Endothelial cell of hepatic sinusoid (primary cell): ENCODE results near the gene VKORC1L1.
"Not testable (repeated sequence)": the region's sequence is repeated elsewhere in the genome, so short reads cannot be mapped to it uniquely, and the experiment has no call there.

ENCODE experiments used
- in situ Hi-C: cut with HindIII; loops from 2 replicates; pipeline ENCODE4 v1.10.0; 2017; ENCODE audit warnings: low sequenced_read_pairs

The VKORC1L1 gene

DNA sequence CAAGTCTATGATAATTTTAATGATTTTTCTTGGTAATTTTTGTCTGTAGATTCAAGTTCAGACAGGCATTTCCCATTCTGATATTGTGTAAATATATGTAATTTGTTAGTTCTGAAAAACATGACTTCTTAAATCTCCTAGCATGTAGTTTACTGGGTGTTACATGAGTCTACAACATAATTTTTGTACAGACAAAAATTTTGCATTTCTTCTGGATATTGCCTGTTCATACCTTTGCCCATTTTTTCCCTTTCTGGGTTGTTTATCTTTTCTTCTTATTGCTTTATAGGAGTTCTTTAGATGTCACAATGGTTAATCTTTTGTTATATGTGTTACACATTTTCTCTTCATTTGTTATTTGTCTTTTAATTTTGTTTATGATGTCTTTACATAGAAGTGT is 12.1 kb downstream of the VKORC1L1 start:
- in situ Hi-C loops: not testable (repeated sequence)

- in situ Hi-C loops: not testable (repeated sequence)
Measured at GRCh38 chr7:65885533-65885932, 12.7 kb downstream of the VKORC1L1 start.

- in situ Hi-C loops: not testable (repeated sequence)
Measured at GRCh38 chr7:65888434-65889156, 15.7 kb downstream of the VKORC1L1 start.

GRCh38 chr7:65889722-65890121 is 16.8 kb downstream of the VKORC1L1 start:
- in situ Hi-C loops: not testable (repeated sequence)

GRCh38 chr7:65892161-65892560 is 19.3 kb downstream of the VKORC1L1 start:
- in situ Hi-C loops: no loop called here

DNA sequence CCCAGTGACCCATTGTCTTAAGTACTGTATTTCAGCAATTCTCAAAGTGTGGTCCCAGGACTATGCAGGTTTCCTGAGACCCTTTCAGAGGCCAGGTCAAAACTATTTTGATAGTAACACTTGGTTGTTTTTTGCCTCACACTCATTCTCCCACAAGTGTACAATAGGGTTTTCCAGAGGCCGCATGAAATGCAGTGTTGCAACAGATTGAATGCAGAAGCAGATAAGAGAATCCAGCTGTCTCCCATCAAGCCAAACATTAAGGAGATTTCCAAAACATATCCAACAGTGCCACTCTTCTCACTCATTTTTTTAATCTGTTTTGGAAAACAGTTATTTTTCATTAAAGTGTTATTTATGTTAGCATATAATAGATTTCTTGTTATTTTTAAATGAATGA is 20.0 kb downstream of the VKORC1L1 start:
- in situ Hi-C loops: no loop called here

DNA sequence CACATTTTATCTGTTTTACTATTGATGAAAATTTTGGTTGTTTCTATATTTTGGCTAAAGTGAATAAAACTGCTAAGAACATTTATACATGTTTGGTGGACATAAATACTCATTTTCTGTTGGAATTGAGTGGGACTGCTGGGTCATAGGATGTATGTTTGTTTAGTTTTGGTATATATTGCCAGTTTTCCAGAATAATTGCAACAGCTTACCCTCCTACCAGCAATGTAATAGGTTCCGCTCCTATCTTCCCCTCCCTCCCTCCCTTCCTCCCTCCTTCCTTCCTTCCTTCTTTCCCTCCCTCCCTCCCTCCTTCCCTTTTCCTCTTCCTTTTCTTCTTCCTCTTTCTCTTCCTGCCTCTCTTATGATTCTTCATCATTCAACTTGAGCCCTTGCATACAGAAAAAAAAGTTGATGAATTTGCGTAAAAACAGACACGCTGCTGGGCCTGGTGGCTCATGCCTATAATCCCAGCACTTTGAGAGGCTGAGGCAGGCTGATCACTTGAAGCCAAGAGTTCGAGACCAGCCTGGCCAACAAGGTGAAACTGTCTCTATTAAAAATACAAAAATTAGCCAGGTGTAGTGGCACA is 23.5 kb downstream of the VKORC1L1 start:
- in situ Hi-C loops: no loop called here

DNA sequence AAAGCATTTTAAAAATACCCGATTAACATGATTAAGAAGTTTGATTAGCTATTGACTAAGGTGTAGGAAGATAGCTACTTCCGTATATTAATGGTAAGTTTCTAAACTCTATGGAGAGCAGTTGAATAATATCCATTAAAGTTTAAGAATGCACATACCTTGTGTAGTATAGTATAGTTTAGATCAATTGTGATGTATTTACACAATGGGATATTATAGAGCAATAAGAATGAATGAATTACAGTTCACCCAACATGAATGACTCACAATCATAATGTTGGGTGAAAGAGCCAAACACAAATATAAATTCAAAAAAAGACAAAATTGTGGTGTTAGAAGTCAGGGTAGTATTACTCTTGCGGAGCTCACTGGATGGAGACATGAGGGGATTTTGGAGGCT is 24.4 kb downstream of the VKORC1L1 start:
- in situ Hi-C loops: not testable (repeated sequence)

- in situ Hi-C loops: not testable (repeated sequence)
Measured at GRCh38 chr7:65898677-65899447, 26.0 kb downstream of the VKORC1L1 start.

- in situ Hi-C loops: no loop called here
Measured at GRCh38 chr7:65902306-65902705, 29.4 kb downstream of the VKORC1L1 start.

GRCh38 chr7:65907501-65908198 is 34.8 kb downstream of the VKORC1L1 start:
- in situ Hi-C loops: no loop called here

DNA sequence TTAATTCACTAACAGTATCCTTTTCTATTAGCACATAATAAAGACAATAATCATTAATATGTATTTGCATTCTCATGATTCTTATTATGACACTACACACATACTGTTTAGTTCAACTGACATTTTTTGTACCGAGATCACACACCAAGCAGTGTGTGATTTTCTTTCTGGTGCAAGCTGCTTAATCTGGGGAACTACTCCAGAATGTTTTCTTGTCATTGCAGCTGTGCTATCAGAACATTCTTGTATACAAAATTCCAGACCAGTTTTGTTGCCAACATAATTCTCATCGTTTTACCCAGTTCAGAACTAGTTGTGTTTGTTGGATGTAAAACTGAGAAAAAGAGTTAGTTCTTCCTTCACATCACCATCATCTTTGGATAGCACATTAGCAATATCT is 37.4 kb downstream of the VKORC1L1 start:
- in situ Hi-C loops: no loop called here

GRCh38 chr7:65912237-65912636 is 39.4 kb downstream of the VKORC1L1 start:
- in situ Hi-C loops: no loop called here

DNA sequence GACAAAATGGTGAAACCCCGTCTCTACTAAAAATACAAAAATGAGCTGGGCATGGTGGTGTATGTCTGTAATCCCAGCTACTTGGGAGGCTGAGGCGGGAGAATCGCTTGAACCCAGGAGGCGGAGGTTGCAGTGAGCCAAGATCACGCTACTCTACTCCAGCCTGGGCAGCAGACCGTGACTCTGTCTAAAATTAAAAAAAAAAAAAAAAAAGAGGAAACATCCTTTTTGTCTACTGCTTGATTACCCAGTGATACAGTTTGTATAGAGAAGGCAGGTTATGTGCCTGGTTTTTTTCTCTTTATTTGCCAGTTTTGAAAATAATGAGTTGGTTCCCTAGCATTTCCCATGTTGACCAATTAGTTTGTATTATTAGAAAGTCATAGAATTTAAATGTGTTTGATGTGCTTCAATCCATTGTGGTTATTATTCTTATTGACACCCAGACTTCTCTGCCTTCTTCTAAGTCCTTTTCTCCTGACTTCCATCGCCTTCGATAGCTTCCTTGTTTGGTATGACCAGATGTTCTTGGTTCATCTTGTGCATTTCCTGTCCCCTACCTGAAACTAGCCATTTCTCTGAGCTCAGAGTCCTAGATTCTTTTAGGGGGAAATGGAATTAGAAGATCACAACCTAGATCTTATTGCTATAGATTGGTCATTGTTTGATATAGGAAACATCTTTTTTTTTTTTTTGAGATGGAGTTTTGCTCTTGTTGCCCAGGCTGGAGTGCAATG is 43.2 kb downstream of the VKORC1L1 start:
- in situ Hi-C loops: no loop called here

- in situ Hi-C loops: no loop called here
Measured at GRCh38 chr7:65923316-65923715, 50.4 kb downstream of the VKORC1L1 start.

GRCh38 chr7:65924193-65924592 is 51.3 kb downstream of the VKORC1L1 start:
- in situ Hi-C loops: no loop called here

DNA sequence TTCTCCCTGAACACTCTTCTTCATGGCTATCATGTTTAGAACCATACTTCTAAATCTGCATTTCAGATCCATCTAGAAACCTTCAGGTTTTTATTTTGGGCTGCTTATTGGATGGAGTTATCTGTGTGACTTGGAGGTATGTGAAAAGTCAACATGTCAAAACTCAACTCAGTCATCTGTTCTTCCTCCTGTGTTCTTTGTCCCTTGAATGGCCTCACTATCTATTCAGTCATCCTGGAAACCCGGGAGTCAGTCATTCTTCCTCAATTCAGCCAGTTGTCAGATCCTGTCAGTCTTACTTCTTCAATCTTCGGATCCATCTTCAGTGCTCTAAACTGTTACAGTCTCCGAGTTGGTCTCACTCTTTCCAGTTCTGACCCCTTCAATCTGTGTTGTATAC is 52.2 kb downstream of the VKORC1L1 start:
- in situ Hi-C loops: loop anchor here (25.0 kb wide), 1 partner anchor 112 kb away; no protein-coding TSS in a partner anchor

- in situ Hi-C loops: loop anchor here (25.0 kb wide), 1 partner anchor 111 kb away; no protein-coding TSS in a partner anchor
Measured at GRCh38 chr7:65926588-65926987, 53.7 kb downstream of the VKORC1L1 start.

DNA sequence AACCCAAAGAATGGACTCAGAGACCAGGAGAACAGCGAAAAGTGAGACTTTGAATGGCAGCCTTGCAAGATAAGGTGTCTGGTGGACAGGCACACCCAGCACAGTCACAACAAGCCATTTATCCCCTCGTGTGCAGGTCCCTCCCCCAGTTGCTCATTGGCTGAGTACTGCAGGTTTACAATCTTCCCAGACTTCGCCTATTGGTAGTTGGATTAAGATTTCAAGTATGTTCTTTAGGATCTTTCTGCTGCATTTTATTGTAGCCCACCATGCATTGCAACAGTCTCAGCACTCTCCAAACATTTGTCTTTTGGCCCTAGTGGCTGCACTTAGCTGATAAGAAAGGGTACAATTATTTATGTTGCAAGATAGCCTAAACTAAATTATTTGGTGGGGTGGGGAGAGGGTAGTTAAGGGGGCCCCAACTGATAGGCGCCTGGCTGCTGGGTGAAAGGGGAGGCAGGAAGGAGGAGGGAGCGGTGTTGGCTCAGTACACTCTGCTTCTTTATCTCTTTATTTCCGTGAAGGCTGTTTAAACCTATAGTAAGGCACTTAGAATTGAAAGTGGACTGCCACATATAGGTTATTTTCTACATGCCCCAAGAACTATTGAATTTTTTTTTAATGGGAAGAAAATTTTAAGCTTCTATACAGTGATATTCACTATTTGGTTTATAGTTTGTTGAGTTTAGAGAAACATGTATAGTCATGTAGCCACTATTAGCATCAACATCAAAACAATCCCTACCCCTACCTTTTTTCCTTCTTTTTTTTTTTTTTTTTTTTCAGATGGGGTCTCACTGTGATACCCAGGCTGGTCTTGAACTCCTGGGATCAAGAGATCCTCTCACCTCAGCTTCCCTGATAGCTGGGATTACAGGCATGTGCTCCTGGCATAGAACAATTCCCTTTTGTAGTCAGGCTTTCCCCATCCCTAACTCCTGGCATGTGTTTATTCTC is 54.9 kb downstream of the VKORC1L1 start:
- in situ Hi-C loops: loop anchor here (25.0 kb wide), 1 partner anchor 110 kb away; no protein-coding TSS in a partner anchor
